ENCODE data around the gene COLEC12. TPM values are rescaled to one million over a fixed set of nuclear protein-coding genes. Genes with fewer than 3 reads are reported as not detected.

The COLEC12 gene
- not detected in 2 replicates for total RNA-seq (2013; cell fraction: nucleolus; rRNA removed)
- total RNA-seq (2014; rRNA removed) (not detected in 2 replicates), total RNA-seq (2014; rRNA removed; fragmentation: Illumina TruSeq; extraction: Trizol) (not detected in 2 replicates), total RNA-seq (2021) (0.03 and 0.05 TPM in 2 replicates), polyA plus RNA-seq (2011; rRNA removed) (not detected in 2 replicates), polyA plus RNA-seq (2014; fragmentation: Illumina TruSeq; extraction: Trizol) (not detected in 2 replicates), polyA plus RNA-seq (2014; fragmentation: Nextera tagmentation; extraction: Ambion mirVana) (not detected), polyA plus RNA-seq (2014; rRNA removed) (not detected in 2 replicates), polyA plus RNA-seq (2016; fragmentation: Nextera tagmentation; extraction: Ambion mirVana) (under 1 TPM in 1 of 2 experiments, not detected in 1; 0.04 TPM), polyA minus RNA-seq (2011; rRNA and poly(A)+ RNA removed) (not detected in 2 replicates), Bru-seq, nascent RNA (percentile 4 among the genes with signal in this experiment), BruChase-seq, experiment 1, labeled RNA remaining after a 6-hour chase (percentile 6 among the genes with signal in this experiment), BruChase-seq, experiment 2, labeled RNA remaining after a 2-hour chase (percentile 4 among the genes with signal in this experiment)
- polyA plus RNA-seq (2011; ENCODE audit: low read depth), result not detected
- not detected in 2 replicates for polyA plus RNA-seq (2011; cell fraction: cytosol; rRNA removed)
- polyA plus RNA-seq (2011; cell fraction: nucleus; rRNA removed), result not detected in 2 replicates
- 0.03 TPM in 1 of 2 replicates, not detected in the other for polyA plus RNA-seq (2012)
- polyA minus RNA-seq (2011; cell fraction: cytosol; rRNA and poly(A)+ RNA removed), result not detected in 2 replicates
- polyA minus RNA-seq (2011; cell fraction: nucleus; rRNA and poly(A)+ RNA removed), result not detected in 2 replicates
- long read RNA-seq, experiment 1, result 0 reads
- long read RNA-seq, experiment 2, result 0 reads

- intact Hi-C loops (cut with micrococcal nuclease; ENCODE audit: unreplicated experiment) (no loop called here), in situ Hi-C loops (cut with MboI) (no loop called here)
- peaks cover 5 to 8% of the 10 kb centered on the region in 2 experiments; a peak in 2 of 4 replicates for H3K27me3 ChIP-seq (replicated peaks in 1 of 2; ENCODE audit: control insufficient read depth in 2 of 2, insufficient read depth in 2 of 2, low read length in 1 of 2)
- no peak within 1 kb of the TSS for H3K27ac ChIP-seq (ENCODE audit: control insufficient read depth, insufficient read depth)
- no peaks in the 10 kb centered on the region for H4K20me1 ChIP-seq (ENCODE audit: control insufficient read depth, insufficient read depth)
- BruUV-seq (replicated peaks), result no TSS peak
- WGBS (ENCODE audit: insufficient coverage, insufficient replicate concordance, low lambda C conversion rate, missing lambda C conversion rate), result 32% methylated on average over 30 of the region's 75 CpGs
- CTCF ChIA-PET, result no interaction called here
- H3K36me3 ChIP-seq (ENCODE audit: control insufficient read depth in 2 of 2, insufficient read depth in 2 of 2, low read length in 1 of 2), result no peaks in the 10 kb centered on the region
- SMC1A ChIA-PET (ENCODE audit: uncharacterized antibody, unreplicated experiment), result no interaction called here
- H3K4me1 ChIP-seq (ENCODE audit: control insufficient read depth, insufficient read depth, low read length), result peaks cover 2% of the 10 kb centered on the region; the same call in 1 of the 2 replicates
- no peak for TF ChIP-seq TBL1XR1 (IDR thresholded peaks at IDR 0.05; ENCODE audit: low read depth, low read length)
- no peak for TF ChIP-seq STAT3 (IDR thresholded peaks at IDR 0.05; ENCODE audit: low read depth, low read length)
- no peak for TF ChIP-seq ZBED1 (IDR thresholded peaks at IDR 0.05; ENCODE audit: borderline replicate concordance)
- no peak for TF ChIP-seq E4F1 (IDR thresholded peaks at IDR 0.05; ENCODE audit: borderline replicate concordance, partially characterized antibody)
- no peak for TF ChIP-seq NRF1 (conservative IDR thresholded peaks at IDR 0.05; ENCODE audit: low read depth, low read length)
- TF ChIP-seq TCF12 (IDR thresholded peaks at IDR 0.05; ENCODE audit: low read depth, low read length), result no peak
- no peak for TF ChIP-seq RAD21 (IDR thresholded peaks at IDR 0.05; ENCODE audit: insufficient read depth, low read depth, low read length)
- TF ChIP-seq JUND (IDR thresholded peaks at IDR 0.05; ENCODE audit: low read depth, low read length), result no peak
- no peak for TF ChIP-seq CBX5 (IDR thresholded peaks at IDR 0.05; ENCODE audit: low read depth)
- TF ChIP-seq, protein P1, sequence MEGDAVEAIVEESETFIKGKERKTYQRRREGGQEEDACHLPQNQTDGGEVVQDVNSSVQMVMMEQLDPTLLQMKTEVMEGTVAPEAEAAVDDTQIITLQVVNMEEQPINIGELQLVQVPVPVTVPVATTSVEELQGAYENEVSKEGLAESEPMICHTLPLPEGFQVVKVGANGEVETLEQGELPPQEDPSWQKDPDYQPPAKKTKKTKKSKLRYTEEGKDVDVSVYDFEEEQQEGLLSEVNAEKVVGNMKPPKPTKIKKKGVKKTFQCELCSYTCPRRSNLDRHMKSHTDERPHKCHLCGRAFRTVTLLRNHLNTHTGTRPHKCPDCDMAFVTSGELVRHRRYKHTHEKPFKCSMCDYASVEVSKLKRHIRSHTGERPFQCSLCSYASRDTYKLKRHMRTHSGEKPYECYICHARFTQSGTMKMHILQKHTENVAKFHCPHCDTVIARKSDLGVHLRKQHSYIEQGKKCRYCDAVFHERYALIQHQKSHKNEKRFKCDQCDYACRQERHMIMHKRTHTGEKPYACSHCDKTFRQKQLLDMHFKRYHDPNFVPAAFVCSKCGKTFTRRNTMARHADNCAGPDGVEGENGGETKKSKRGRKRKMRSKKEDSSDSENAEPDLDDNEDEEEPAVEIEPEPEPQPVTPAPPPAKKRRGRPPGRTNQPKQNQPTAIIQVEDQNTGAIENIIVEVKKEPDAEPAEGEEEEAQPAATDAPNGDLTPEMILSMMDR (IDR thresholded peaks at IDR 0.05 in 2 of 3, conservative IDR thresholded peaks at IDR 0.05 in 1 of 3; ENCODE audit: control insufficient read depth in 2 of 3, extremely low read depth in 1 of 3, insufficient read depth in 1 of 3, low read depth in 3 of 3, low read length in 3 of 3), result no peak
- TF ChIP-seq NFYA (IDR thresholded peaks at IDR 0.05; ENCODE audit: borderline replicate concordance, low read depth, low read length), result no peak
- TF ChIP-seq ZNF207 (IDR thresholded peaks at IDR 0.05; ENCODE audit: borderline replicate concordance), result no peak
- TF ChIP-seq ZZZ3 (IDR thresholded peaks at IDR 0.05; ENCODE audit: control insufficient read depth, insufficient read length, low read depth), result no peak
- POLR2A ChIA-PET, result no interaction called here
- RAD21 ChIA-PET (ENCODE audit: unreplicated experiment), result no interaction called here
- H3K4me2 ChIP-seq (ENCODE audit: control insufficient read depth, insufficient read depth), result no peak within 1 kb of the TSS
- no peak within 1 kb of the TSS for H3K4me3 ChIP-seq
- no peaks in the 10 kb centered on the region for H3K79me2 ChIP-seq (ENCODE audit: control insufficient read depth, insufficient read depth, low read length)
- FAIRE-seq (no peak), DNase-seq (ENCODE audit: low read depth, low spot score) (no peak), ATAC-seq (no peak)
- H2AFZ ChIP-seq (ENCODE audit: control insufficient read depth, low read depth, low read length), result no peak within 1 kb of the TSS
- no peaks in the 10 kb centered on the region for H3K9me3 ChIP-seq (replicated peaks; ENCODE audit: control insufficient read depth, insufficient read depth, low read length)
- no peak within 1 kb of the TSS for H3K9ac ChIP-seq (ENCODE audit: control insufficient read depth, insufficient read depth, low read length)
Measured at GRCh38 chr18:500632-501405, at the start of gene COLEC12. TSS of gene COLEC12 (minus strand) at chr18:500701. CDS start at chr18:500514, 187 bp downstream.

All from GM12878 (cell line).